Hippocampal formation (tissue), 2 donors: ENCODE results near the gene SLC5A5.
"Not testable (repeated sequence)": the region's sequence is repeated elsewhere in the genome, so short reads cannot be mapped to it uniquely, and the experiment has no call there.

Source experiments
- DNase-seq, 2 donors: peaks; one replicate each; lab custom pipeline; 2025; lab: John Stamatoyannopoulos, UW

Gene SLC5A5

DNA sequence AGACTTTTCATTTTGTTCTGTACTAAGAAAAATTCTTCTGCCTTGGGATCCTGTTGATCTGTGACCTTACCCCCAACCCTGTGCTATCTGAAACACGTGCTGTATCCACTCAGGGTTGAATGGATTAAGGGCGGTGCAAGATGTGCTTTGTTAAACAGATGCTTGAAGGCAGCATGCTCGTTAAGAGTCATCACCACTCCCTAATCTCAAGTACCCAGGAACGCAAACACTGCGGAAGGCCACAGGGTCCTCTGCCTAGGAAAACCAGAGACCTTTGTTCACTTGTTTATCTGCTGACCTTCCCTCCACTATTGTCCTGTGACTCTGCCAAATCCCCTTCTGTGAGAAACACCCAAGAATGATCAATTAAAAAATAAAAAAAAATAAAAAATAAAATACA lies 47.4 kb downstream of the SLC5A5 start:
- DNase-seq = not testable (repeated sequence)

DNA sequence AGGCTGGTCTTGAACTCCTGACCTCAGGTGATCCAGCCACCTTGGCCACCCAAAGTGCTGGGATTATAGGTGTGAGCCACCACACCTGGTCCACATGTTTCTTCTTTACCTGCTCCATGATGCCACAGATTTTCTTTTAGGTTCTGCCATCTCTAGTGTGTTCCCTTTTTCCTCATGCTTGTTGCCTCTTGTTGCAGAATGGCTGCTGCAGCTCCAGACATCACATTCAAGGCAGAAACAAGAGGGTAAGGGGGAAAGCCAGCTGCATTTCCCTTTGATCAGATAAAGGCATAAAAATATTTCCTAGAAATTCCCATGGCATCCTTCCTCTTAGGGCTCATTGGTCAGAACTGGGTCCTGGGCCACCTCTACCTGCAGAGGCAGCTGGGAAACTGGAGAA lies 48.8 kb downstream of the SLC5A5 start:
- no peak for DNase-seq

DNA sequence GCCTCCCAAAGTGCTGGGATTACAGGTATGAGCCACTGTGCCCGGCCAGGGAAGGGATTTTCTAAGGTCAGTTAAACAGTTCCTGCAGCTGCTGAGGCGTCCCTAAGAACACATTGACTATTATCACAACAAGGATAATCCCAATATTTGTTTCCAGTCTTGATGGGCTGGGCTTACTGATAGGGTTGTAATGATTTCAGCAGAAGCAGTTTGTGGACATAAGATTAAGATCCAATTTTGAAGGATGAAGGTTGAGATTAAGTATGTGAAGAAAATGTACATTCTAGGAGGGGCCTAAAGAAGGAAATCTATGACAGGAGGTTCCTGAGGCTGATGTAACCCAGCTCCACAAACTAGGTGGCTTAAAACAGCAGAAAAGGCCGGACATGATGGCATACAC lies 50.4 kb downstream of the SLC5A5 start:
- DNase-seq = no peak

DNA sequence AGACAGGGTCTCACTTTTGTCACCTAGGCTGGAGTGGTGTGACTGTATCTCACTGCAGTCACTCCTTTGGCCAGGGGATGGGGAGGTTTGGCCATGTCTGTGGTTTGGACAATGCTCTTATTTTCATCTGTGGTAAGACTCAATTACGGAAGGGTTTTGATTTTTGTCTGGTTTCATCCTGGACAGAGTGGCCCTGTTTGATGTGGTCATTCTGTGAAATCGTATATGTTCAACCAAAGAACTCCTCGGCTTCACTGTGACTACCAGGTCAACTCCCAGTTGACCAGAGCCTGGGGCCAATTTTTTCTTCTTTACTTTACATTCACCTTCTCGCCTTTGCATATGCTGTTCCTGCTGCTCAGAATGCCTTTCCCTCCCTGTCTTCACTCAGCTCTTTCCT lies 54.3 kb downstream of the SLC5A5 start:
- no peak for DNase-seq

DNA sequence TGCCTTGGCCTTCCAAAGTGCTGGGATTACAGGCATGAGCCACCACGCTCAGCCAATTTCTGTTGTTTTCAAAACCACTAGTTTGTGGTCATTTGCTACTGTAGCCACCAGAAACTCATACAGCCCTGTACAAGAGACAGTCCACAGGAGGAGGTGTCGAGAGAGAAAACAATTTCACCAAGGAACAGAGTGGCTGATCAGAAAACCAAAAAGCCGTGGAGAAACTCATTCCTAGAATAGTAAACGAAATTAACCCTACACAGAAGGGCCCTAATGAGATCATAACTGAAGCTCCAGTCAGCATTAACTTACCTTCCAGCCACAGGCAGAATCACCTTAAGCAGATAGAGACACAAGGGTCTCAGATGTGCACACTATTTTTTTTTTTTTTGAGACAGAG lies 57.3 kb downstream of the SLC5A5 start:
- no peak for DNase-seq

DNA sequence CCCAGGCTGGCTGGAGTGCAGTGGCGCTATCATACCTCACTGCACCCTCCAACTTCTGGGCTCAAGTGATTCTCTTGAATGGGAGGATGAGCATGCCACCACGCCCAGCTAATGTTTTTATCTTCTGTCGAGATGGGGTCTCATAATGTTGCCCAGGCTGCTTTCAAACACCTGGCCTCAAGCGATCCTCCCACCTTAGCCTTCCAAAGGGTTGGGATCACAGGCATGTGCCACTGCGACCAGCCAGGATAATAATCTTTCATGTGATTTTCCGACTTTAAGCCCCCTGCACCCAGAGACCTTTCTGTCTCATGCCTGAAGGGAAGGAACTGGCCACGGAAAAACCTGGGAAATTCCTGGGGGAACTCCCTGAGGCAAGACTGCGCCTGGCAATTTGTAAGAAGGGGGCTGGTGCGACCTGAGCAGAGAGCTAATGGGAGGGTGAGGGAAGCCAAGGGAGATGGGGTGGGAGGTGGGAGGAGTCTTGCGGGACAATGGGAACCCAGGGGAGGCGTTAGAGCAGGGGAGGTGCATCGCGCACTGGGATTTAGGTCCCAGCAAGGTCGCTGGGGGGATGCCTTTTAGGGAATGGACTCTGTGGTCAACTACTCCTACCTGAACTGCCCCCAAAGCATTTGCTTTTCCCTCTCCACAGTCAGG lies 59.9 kb downstream of the SLC5A5 start:
- DNase-seq = no peak

DNA sequence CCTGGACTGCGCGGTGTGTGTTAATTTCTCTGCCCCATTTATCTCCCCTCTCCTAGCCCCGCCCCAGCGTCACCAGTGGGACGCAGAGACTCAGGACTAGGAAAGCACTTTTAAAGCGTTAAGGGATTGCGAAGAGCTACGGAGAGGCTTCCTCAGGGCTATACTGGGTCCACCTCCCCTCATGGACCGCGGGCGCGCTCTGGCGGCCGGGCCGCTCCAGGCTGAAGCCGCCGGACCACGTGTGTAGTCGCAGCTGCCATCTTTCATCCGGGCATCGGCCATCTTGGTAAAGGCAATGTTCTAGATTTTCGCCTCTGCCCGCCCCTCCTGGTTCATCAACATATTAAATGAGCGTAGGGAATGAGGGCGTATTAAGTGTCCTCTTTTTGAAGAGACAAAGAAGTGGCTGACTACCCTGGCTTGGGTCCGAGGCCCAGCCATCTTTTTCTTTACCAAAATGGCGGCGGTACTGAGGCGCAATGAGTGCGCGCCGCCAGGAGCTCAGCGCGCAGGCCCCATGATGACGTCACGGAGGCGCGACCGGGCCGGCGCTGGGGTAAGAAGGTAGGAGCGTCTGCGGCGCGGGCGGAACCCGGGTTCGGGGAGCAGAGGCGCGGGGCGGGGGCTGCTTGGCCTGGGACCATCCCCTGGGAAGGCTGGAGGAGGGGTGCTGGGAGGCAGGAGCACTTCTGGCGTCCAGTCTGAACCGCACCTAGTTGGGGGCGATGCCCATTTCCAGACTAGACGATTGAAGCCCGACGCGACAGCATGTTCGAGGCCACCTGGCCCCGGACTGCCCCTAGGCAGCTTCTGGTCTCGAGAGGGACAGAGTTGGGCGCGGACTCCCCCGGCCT lies 61.0 kb downstream of the SLC5A5 start, which contains the start of gene CCDC124:
TSS of gene CCDC124 (plus strand) at position 531 of the 854 bp plus-strand sequence. CDS start 3,406 bp downstream, outside the sequence.
- DNase-seq = peak; percentile 85 to 87

DNA sequence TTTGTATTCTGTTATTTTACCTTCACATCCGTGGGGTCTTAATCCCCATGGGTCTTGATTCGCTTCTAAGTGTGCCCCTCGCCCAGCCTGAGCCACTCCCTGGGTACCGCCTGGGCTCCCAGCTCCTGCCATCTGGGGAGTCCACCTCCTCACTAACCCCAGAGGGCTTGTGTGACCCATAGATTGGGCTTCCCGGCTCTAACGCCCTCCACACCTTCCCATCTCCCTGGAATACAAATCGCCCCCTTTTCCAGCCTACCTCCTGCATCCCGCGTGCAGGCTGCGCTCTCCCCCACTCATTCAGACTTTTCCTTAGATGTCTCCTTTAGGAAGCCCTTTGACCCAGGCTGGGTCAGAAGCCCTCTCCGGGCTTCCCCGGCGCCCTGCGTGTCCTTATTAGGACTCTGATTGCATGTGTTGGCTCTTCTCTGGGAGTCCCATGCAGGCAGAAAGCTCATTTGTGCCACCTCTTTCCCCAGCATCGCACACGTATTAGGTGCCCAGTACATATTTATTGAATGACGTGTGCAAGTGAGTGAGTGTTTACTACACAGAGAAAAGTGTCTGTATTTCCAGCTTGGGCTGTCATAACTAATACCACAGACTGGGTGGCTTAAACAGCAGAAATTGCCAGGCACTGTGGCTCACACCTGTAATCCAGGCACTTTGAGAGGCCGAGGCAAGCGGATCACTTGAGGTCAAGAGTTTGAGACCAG lies 61.8 kb downstream of the SLC5A5 start:
- DNase-seq = no peak

DNA sequence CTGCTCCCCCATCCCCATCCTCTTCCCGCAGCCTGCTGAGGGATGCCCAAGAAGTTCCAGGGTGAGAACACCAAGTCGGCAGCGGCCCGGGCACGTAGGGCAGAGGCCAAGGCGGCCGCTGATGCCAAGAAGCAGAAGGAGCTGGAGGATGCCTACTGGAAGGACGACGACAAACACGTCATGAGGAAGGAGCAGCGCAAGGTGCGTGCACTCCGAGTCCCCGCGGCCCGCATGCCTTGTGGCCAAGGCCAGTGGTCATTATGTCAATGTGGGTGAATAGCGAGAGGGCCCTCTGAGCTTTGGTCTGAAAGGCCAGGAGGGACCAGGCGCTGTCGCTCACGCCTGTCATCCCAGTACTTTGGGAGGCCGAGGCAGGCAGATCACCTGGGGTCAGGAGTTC lies 64.6 kb downstream of the SLC5A5 start:
- no peak for DNase-seq

DNA sequence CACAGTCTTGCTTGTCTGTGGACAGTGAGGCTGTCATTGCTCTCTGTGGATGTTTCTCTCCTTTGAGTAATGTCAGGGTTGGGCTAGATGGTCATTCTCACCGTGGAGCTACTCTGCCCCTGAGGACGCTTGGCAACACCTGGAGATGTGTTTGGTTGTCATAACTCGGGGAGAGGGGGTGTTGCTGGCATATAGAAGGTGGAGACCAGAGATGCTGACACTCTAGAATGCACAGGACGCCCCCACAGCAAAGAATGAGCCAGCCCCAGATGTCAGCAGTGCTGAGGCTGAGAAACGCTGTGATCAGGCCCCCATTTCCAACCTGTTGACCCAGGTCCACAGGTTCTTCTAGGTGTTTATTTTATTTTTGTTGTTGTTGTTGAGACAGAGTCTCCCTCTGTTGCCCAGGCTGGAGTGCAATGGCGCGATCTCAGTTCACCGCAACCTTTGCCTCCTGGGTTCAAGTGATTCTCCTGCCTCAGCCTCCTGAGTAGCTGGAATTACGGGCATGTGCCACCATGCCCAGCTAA lies 65.7 kb downstream of the SLC5A5 start:
- no peak for DNase-seq

DNA sequence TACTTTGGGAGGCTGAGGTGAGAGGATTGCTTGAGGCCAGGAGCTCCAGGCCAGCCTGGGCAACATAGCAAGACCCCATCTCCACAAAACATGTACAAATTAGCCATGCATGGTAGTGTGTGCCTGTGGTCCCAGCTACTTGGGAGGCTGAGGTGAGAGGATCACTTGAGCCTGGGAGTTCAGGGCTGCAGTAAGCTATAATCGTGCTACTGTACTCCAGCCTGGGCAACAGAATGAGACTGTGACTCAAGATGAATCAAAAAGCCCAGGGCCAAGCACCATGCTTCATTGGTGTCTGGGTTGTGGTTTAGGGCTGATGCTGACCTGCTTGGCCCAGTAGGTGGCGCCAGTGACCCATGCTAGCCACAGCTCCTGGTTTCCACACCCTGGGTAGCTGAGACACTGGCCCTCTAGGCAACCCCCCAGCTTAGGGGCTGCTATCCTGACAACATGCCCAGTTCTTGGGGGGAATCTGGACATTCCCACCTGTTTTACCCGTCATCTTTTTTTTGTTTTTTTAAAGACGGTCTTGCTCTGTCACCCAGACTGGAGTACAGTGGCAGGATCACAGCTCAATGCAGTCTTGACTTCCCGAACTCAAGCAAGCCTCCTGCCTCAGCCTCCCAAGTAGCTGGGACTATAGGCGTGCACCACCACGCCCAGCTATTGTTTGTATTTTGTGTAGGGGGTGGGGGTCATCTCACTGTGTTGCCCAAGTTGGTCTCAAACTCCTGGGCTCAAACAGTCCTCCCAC lies 66.5 kb downstream of the SLC5A5 start:
- peak; percentile 45 to 53 for DNase-seq

DNA sequence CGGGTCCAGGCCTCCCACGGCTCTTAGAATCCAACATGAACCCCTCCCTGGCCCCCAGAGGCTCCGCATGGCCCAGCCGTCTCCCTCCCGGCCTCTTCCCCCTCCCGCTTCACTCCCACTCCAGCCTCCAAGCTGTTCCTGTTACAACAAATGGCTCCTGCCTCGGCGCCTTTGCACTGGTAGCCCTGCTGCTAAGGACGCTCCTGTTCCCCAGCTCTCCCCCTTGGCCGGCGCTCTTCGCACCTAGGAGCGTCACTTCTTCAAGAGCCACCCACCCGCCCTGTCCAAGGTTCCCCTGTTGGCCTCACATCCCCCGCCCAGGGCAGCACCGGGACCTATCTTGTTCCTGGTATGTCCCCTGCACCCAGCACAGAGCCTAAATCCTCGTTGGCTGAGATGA lies 70.4 kb downstream of the SLC5A5 start:
- no peak for DNase-seq

DNA sequence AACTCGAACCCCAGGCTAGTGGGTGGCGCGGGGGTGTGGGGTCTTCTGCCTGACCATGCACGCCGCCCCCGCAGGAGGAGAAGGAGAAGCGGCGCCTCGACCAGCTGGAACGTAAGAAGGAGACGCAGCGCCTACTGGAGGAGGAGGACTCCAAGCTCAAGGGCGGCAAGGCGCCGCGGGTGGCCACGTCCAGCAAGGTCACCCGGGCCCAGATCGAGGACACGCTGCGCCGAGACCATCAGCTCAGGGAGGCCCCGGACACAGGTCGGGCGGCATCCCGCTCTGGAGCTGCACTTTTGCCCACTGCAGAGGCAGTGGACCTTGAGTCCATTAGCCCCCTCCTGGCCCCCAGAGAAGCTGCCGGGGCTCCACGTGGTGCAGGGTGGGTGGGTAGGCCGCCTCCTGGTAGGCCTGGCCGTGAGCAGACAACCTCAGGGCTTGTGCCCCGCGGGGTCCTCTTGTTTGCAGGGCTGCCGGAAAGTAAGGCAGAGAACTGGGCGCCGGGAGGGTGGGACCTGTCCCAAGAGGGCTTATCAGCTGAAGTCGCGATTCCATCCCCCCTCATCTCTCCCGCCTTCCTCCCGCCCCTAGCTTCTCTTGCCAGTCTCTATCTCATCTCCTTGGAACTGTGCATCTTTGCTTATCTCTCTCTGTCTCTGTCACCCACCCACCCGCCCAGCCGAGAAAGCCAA lies 71.0 kb downstream of the SLC5A5 start:
- DNase-seq = no peak

DNA sequence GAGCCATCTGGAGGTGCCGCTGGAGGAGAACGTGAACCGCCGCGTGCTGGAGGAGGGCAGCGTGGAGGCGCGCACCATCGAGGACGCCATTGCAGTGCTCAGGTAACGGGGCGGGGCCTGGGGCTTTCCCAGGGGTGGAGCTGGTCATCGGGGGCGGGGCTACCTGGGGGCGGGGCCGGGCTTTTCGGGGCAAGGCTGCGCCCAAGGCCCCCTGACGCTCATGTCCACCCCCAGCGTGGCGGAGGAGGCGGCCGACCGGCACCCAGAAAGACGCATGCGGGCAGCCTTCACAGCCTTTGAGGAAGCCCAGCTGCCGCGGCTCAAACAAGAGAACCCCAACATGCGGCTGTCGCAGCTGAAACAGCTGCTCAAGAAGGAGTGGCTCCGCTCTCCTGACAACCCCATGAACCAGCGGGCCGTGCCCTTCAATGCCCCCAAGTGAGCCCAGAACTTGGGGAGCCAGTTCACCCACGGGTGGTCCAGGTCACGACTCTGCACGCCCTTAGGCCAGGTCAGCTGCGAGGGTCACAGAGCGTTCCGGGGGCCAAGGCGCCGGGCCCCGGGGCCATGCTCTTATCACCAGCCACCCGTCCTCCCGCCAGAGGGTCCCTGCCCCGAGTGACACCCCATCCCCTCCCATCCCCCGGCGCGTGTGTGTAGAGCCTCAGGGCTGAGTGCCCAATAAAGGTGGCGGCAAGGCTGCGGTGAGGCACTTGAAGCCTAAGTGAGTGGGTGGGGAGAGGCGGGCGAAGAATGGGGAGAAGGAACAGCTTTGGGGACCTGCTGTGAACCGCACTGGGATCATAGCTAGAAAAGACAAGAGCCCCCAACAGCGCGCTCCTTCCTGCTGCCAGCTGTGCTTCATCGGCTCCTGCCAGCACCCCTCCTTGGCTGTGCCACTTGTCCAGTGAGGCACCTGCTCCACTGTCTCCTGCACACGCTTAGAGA lies 71.8 kb downstream of the SLC5A5 start:
- DNase-seq = no peak

DNA sequence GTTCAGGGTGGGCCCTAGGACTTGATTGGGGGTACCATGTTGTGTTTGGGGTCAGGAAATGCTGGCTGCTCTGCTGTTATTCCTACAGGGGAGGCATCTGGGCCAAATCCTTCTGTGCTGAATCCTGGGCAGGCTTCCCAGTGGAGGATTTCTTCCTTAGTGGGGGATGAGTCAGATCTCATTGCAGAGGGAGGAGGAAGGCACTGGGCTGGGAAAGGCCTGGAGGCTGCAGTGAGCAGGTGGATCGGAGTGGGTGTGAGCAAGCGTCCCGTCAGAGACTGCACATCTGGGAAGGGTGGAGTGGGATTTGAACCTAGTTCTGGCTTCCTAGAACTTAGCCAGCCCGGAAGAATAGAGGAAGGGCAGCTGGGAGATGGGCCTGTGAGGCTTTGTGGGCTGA lies 72.6 kb downstream of the SLC5A5 start:
- DNase-seq = no peak
